Ishikawa (cell line): ENCODE results near the gene CCR5.

Source experiments
- CEBPB ChIP-seq: IDR thresholded peaks from 2 replicates; pipeline ENCODE4 v1.6.1; 2012
- CREB1 ChIP-seq: IDR thresholded peaks from 2 replicates; pipeline ENCODE4 v1.6.1; 2012; ENCODE audit warnings: low read depth
- EP300 ChIP-seq: IDR thresholded peaks from 2 replicates; pipeline ENCODE4 v1.6.1; 2012; ENCODE audit warnings: borderline replicate concordance
- MAX ChIP-seq: IDR thresholded peaks from 2 replicates; pipeline ENCODE4 v1.6.1; 2012
- TAF1 ChIP-seq: IDR thresholded peaks from 2 replicates; pipeline ENCODE4 v1.6.1; 2012; ENCODE audit warnings: low read depth, mild to moderate bottlenecking
- USF1 ChIP-seq: IDR thresholded peaks from 2 replicates; pipeline ENCODE4 v1.6.1; 2012

- no peak for TF ChIP-seq CEBPB
- no peak for TF ChIP-seq EP300
- no peak for TF ChIP-seq USF1
- TF ChIP-seq TAF1, result no peak
- TF ChIP-seq CREB1, result no peak
- no peak for TF ChIP-seq MAX
These were observed 46.2 kb downstream of the CCR5 start for GRCh38 chr3:46416811-46417510.
